GM23338 (cell line): ENCODE data around the gene C1orf56. TPM values are rescaled to one million over a fixed set of nuclear protein-coding genes. Genes with fewer than 3 reads are reported as not detected.
A peak's percentile ranks its signal among the peaks of the same experiment; 100 is the strongest.

ENCODE experiments used
- ATAC-seq: fragments of 200-7000 bp; cut with Tn5 transposase; 3 replicates; pipeline ENCODE4 v1.9.1; 2020
- DNase-seq: peaks from one replicate; pipeline ENCODE4 v3.0.0-alpha.2; 2015; ENCODE audit warnings: low spot score
- H2AFZ ChIP-seq: fragments of 200-600 bp; sonication (generic); 2 replicates; pipeline ENCODE4 v1.8.0; 2016; ENCODE audit warnings: antibody characterized with exemption, mild to moderate bottlenecking, moderate library complexity
- H3F3A ChIP-seq: fragments of 200-600 bp; sonication (generic); replicated peaks from 2 replicates; pipeline ENCODE4 v1.8.0; 2017; ENCODE audit warnings: antibody characterized with exemption, mixed run types, low read depth
- H3K27ac ChIP-seq: fragments of 200-600 bp; sonication (generic); 2 replicates; pipeline ENCODE4 v1.6.1; 2016; ENCODE audit warnings: low read depth
- H3K27me3 ChIP-seq: fragments of 200-600 bp; sonication (generic); 2 replicates; pipeline ENCODE4 v1.8.0; 2016; ENCODE audit warnings: mild to moderate bottlenecking, mixed run types, moderate library complexity; ENCODE audit not compliant: insufficient read depth
- H3K36me3 ChIP-seq: fragments of 200-600 bp; sonication (generic); 2 replicates; pipeline ENCODE4 v1.8.0; 2016; ENCODE audit warnings: mild to moderate bottlenecking; ENCODE audit not compliant: insufficient read depth
- H3K4me1 ChIP-seq: fragments of 200-600 bp; sonication (generic); 2 replicates; pipeline ENCODE4 v1.8.0; 2016; ENCODE audit warnings: mild to moderate bottlenecking, moderate library complexity; ENCODE audit not compliant: insufficient read depth
- H3K4me2 ChIP-seq: fragments of 200-600 bp; sonication (generic); 2 replicates; pipeline ENCODE4 v1.7.1; 2017; ENCODE audit warnings: mixed run types
- H3K4me3 ChIP-seq: fragments of 200-600 bp; sonication (generic); 2 replicates; pipeline ENCODE4 v1.6.1; 2016; ENCODE audit warnings: mixed run types
- H3K79me2 ChIP-seq: fragments of 200-600 bp; sonication (generic); replicated peaks from 2 replicates; pipeline ENCODE4 v1.8.0; 2017; ENCODE audit warnings: mild to moderate bottlenecking; ENCODE audit not compliant: insufficient read depth
- H3K9me2 ChIP-seq: fragments of 200-600 bp; sonication (generic); 2 replicates; pipeline ENCODE4 v1.8.0; 2017; ENCODE audit not compliant: insufficient read depth
- H4K20me1 ChIP-seq: fragments of 200-600 bp; sonication (generic); replicated peaks from 2 replicates; pipeline ENCODE4 v1.8.0; 2017; ENCODE audit warnings: mild to moderate bottlenecking; ENCODE audit not compliant: insufficient read depth
- H3K27ac Mint-ChIP-seq: 2 replicates; pipeline ENCODE4 v1.8.0; 2020; ENCODE audit warnings: inconsistent platforms, mild to moderate bottlenecking, moderate library complexity, mixed read lengths
- H3K27me3 Mint-ChIP-seq: 3 replicates; pipeline ENCODE4 v1.8.0; 2022; ENCODE audit warnings: low read depth, mild to moderate bottlenecking, moderate library complexity, mixed read lengths, inconsistent platforms; ENCODE audit not compliant: insufficient read depth, poor library complexity
- H3K36me3 Mint-ChIP-seq: 3 replicates; pipeline ENCODE4 v1.8.0; 2021; ENCODE audit warnings: low read depth, mild to moderate bottlenecking, inconsistent platforms, moderate library complexity, mixed read lengths
- H3K4me1 Mint-ChIP-seq: 3 replicates; pipeline ENCODE4 v1.8.0; 2020; ENCODE audit warnings: mild to moderate bottlenecking, inconsistent platforms, mixed read lengths
- H3K4me3 Mint-ChIP-seq: 3 replicates; pipeline ENCODE4 v1.8.0; 2021; ENCODE audit warnings: moderate library complexity, mild to moderate bottlenecking, inconsistent platforms, mixed read lengths
- H3K9me3 Mint-ChIP-seq: 3 replicates; pipeline ENCODE4 v1.8.0; 2020; ENCODE audit warnings: moderate library complexity, mild to moderate bottlenecking, inconsistent platforms, mixed read lengths
- CREB1 ChIP-seq: fragments of 250-450 bp; sonication (Bioruptor Pico); IDR thresholded peaks from 2 replicates; pipeline ENCODE4 v1.5.0; 2020; ENCODE audit warnings: low read depth, mild to moderate bottlenecking, moderate library complexity
- CTCF ChIP-seq, 2 experiments: fragments of 200-600 bp in 1 of 2; sonication (generic) in 1 of 2; conservative IDR thresholded peaks; 2 replicates each; pipeline versions ENCODE4 v1.5.1 to v1.6.1; 2016 to 2017; ENCODE audit warnings: antibody characterized with exemption in 2 of 2, low read depth in 2 of 2, mild to moderate bottlenecking in 2 of 2, moderate library complexity in 1 of 2
- ETS1 ChIP-seq: IDR thresholded peaks from 2 replicates; pipeline ENCODE4 v1.6.1; 2016; ENCODE audit warnings: antibody characterized with exemption
- EZH2phosphoT487 ChIP-seq: fragments of 200-600 bp; sonication (generic); IDR thresholded peaks from one replicate; pipeline ENCODE4 v1.8.1; 2018; ENCODE audit warnings: antibody characterized with exemption; ENCODE audit not compliant: unreplicated experiment
- JUNB ChIP-seq: IDR thresholded peaks from one replicate; pipeline ENCODE4 v1.6.1; 2016; ENCODE audit warnings: antibody characterized with exemption; ENCODE audit not compliant: unreplicated experiment
- NANOG ChIP-seq: IDR thresholded peaks from 2 replicates; pipeline ENCODE4 v1.6.1; 2016; ENCODE audit warnings: antibody characterized with exemption, borderline replicate concordance
- POLR2AphosphoS5 ChIP-seq: IDR thresholded peaks from 2 replicates; pipeline ENCODE4 v1.6.1; 2016; ENCODE audit warnings: antibody characterized with exemption, low read depth
- STAT1 ChIP-seq: IDR thresholded peaks from one replicate; pipeline ENCODE4 v1.6.1; 2016; ENCODE audit warnings: antibody characterized with exemption; ENCODE audit not compliant: unreplicated experiment
- ZNF114 ChIP-seq: fragments of 250-450 bp; sonication (Bioruptor Pico); IDR thresholded peaks from 2 replicates; pipeline ENCODE4 v1.5.0; 2020; ENCODE audit warnings: mild to moderate bottlenecking, moderate library complexity
- ZNF331 ChIP-seq: fragments of 250-450 bp; sonication (Bioruptor Pico); IDR thresholded peaks from 2 replicates; pipeline ENCODE4 v1.5.0; 2020; ENCODE audit warnings: low read depth, mild to moderate bottlenecking, moderate library complexity
- ZNF462 ChIP-seq: fragments of 250-450 bp; sonication (Bioruptor Pico); IDR thresholded peaks from 2 replicates; pipeline ENCODE4 v1.5.0; 2020; ENCODE audit warnings: mild to moderate bottlenecking, moderate library complexity
- polyA plus RNA-seq: library from polyadenylated mRNA; unstranded; fragments of >200 nt; fragmentation: Nextera tagmentation; extraction: Ambion mirVana; gene quantifications from 2 replicates; pipeline ENCODE4 v1.2.1, GENCODE V29; 2016
- total RNA-seq: library from RNA; depleted of rRNA; stranded (reverse); fragments of >200 nt; shearing (Covaris generic); gene quantifications from 2 replicates; pipeline ENCODE4 v1.2.3, GENCODE V29; 2014

C1orf56 gene
- total and polyA plus RNA-seq, 2 experiments from 2014 or later, result 3.9 to 27.8 TPM

GRCh38 chr1:151008244-151009205, 39.0 kb upstream of the C1orf56 start, which contains the start of gene PRUNE1:
Gene PRUNE1, plus strand, starts transcription at chr1:151008449. Its CDS starts 184 bp downstream, at chr1:151008633.
- ATAC-seq, result peak; percentile 76
- H3K4me2 ChIP-seq, result peak within 1 kb of the TSS; percentile 80
- H2AFZ ChIP-seq, result peak within 1 kb of the TSS; percentile 88
- Mint-ChIP-seq H3K9me3 (no peaks in the 10 kb centered on the region), H3K4me1 (peaks cover 36% of the 10 kb centered on the region), H3K4me3 (peak within 1 kb of the TSS; percentile 94), H3K36me3 (no peaks in the 10 kb centered on the region; the same call in 2 of the 3 replicates), H3K27me3 (peaks cover 21% of the 10 kb centered on the region), H3K27ac (peak within 1 kb of the TSS; percentile 96)
- H3K4me3 ChIP-seq, result peak within 1 kb of the TSS; percentile 84
- H3K27me3 ChIP-seq, result no peaks in the 10 kb centered on the region
- H3K36me3 ChIP-seq, result no peaks in the 10 kb centered on the region
- H4K20me1 ChIP-seq, result no peaks in the 10 kb centered on the region; the same call in 1 of the 2 replicates
- H3F3A ChIP-seq, result peaks cover 13% of the 10 kb centered on the region; the same call in 1 of the 2 replicates
- peaks cover 25% of the 10 kb centered on the region for H3K4me1 ChIP-seq
- H3K27ac ChIP-seq, result peak within 1 kb of the TSS; percentile 73
- H3K9me2 ChIP-seq, result no peaks in the 10 kb centered on the region
- peak; percentile 98 for DNase-seq
- H3K79me2 ChIP-seq, result peaks cover 15% of the 10 kb centered on the region
- TF ChIP-seq ETS1 (peak; percentile 83), POLR2AphosphoS5 (peak; percentile 55; the same call in 1 of the 2 replicates), ZNF114 (CRISPR knock-in tag) (no peak), STAT1 (no peak), CTCF (conservative IDR thresholded peaks at IDR 0.05; ENCODE audit: low read depth in 2 of 2) (no peak), CREB1 (CRISPR knock-in tag) (peak; percentile 82)

GRCh38 chr1:151009206-151009587, 38.4 kb upstream of the C1orf56 start:
- ATAC-seq (no peak), DNase-seq (no peak)
- TF ChIP-seq NANOG (no peak), ZNF462 (CRISPR knock-in tag) (no peak), ZNF331 (CRISPR knock-in tag) (no peak), JUNB (no peak), POLR2AphosphoS5 (no peak), CREB1 (CRISPR knock-in tag) (no peak), EZH2phosphoT487 (no peak), ZNF114 (CRISPR knock-in tag) (no peak)

More at GRCh38 chr1:151009206-151009587, 38.4 kb upstream of the C1orf56 start:
- Mint-ChIP-seq H3K27ac (no peak overlapping the region), H3K4me1 (peaks cover 36% of the 10 kb centered on the region), H3K9me3 (no peaks in the 10 kb centered on the region), H3K36me3 (no peaks in the 10 kb centered on the region; the same call in 2 of the 3 replicates), H3K27me3 (peaks cover 21% of the 10 kb centered on the region), H3K4me3 (peak overlapping the region; percentile 94)
- Histone ChIP-seq H4K20me1 (no peaks in the 10 kb centered on the region; the same call in 1 of the 2 replicates), H3K27me3 (no peaks in the 10 kb centered on the region), H3K4me2 (peak overlapping the region; percentile 80), H2AFZ (peak overlapping the region; percentile 88; the same call in 1 of the 2 replicates), H3F3A (peaks cover 13% of the 10 kb centered on the region; the same call in 1 of the 2 replicates), H3K27ac (no peak overlapping the region), H3K4me1 (peaks cover 25% of the 10 kb centered on the region), H3K9me2 (no peaks in the 10 kb centered on the region), H3K79me2 (peaks cover 15% of the 10 kb centered on the region), H3K4me3 (peak overlapping the region; percentile 84), H3K36me3 (no peaks in the 10 kb centered on the region)
